SK-N-SH (cell line): Measurements from ENCODE around the gene ROBO4. TPM values are rescaled to one million over a fixed set of nuclear protein-coding genes. Genes with fewer than 3 reads are reported as not detected.

Experiments used
- CTCF ChIA-PET: fragments of 300-600, 350-600 bp; formaldehyde crosslinking; extraction: SDS; loops from one replicate; lab custom pipeline; 2021; lab: Yijun Ruan, JAX
- POLR2A ChIA-PET: fragments of 350-600 bp; sonication (Branson Sonifier 250); formaldehyde crosslinking; extraction: SDS; loops from one replicate; lab custom pipeline; 2020; ENCODE audit warnings: antibody characterized with exemption, inconsistent platforms; lab: Yijun Ruan, JAX
- DNase-seq: peaks from one replicate; pipeline ENCODE4 v3.0.0; 2012
- H2AFZ ChIP-seq: fragments of 200-600 bp; sonication (generic); 2 replicates; pipeline ENCODE4 v1.8.1; 2016; ENCODE audit warnings: antibody characterized with exemption, mild to moderate bottlenecking, low read depth
- H3F3A ChIP-seq: fragments of 200-600 bp; sonication (generic); replicated peaks from 2 replicates; pipeline ENCODE3; 2016; ENCODE audit warnings: antibody characterized with exemption, mild to moderate bottlenecking; ENCODE audit not compliant: insufficient read depth
- H3K27ac ChIP-seq, 2 experiments: fragments of 200-500 bp in 1 of 2; fragments of 200-600 bp in 1 of 2; sonication (Bioruptor generic) in 1 of 2; sonication (generic), shearing (Covaris generic) in 1 of 2; 2 replicates each; pipeline versions ENCODE4 v1.5.1 to v1.6.1; 2014 to 2016; ENCODE audit warnings: low read depth in 2 of 2, inconsistent platforms in 1 of 2, low read length in 1 of 2, mild to moderate bottlenecking in 1 of 2, mixed read lengths in 1 of 2
- H3K27me3 ChIP-seq: fragments of 200-600 bp; sonication (generic), shearing (Covaris generic); 2 replicates; pipeline ENCODE4 v1.6.1; 2016; ENCODE audit warnings: mixed run types; ENCODE audit not compliant: insufficient read depth
- H3K36me3 ChIP-seq, 2 experiments: fragments of 200-500 bp in 1 of 2; fragments of 200-600 bp in 1 of 2; sonication (Bioruptor generic) in 1 of 2; sonication (generic) in 1 of 2; replicated peaks in 1 of 2; 2 replicates each; pipeline versions ENCODE3 to v1.5.1; 2014 to 2016; ENCODE audit warnings: low read length in 1 of 2, mild to moderate bottlenecking in 1 of 2; ENCODE audit not compliant: insufficient read depth in 2 of 2, control insufficient read depth in 1 of 2
- H3K4me1 ChIP-seq, 2 experiments: fragments of 200-500 bp in 1 of 2; fragments of 200-600 bp in 1 of 2; sonication (Bioruptor generic) in 1 of 2; sonication (generic), shearing (Covaris generic) in 1 of 2; 2 replicates each; pipeline versions ENCODE4 v1.5.1 to v1.6.1; 2014 to 2016; ENCODE audit warnings: low read depth in 1 of 2, low read length in 1 of 2, mixed run types in 1 of 2; ENCODE audit not compliant: insufficient read depth in 2 of 2, control insufficient read depth in 1 of 2
- H3K4me2 ChIP-seq: fragments of 200-600 bp; sonication (generic), shearing (Covaris generic); 2 replicates; pipeline ENCODE4 v1.6.1; 2017; ENCODE audit warnings: mixed run types
- H3K4me3 ChIP-seq, 2 experiments: fragments of 200-500 bp in 1 of 2; fragments of 200-600 bp in 1 of 2; sonication (Bioruptor generic) in 1 of 2; sonication (generic), shearing (Covaris generic) in 1 of 2; 2 replicates each; pipeline versions ENCODE4 v1.5.1 to v1.8.1; 2014 to 2016; ENCODE audit warnings: low read depth in 2 of 2, inconsistent platforms in 1 of 2, low read length in 1 of 2, mild to moderate bottlenecking in 1 of 2, mixed read lengths in 1 of 2, moderate library complexity in 1 of 2
- H3K79me2 ChIP-seq: fragments of 200-600 bp; sonication (generic); 2 replicates; pipeline ENCODE4 v1.8.1; 2017; ENCODE audit warnings: mild to moderate bottlenecking; ENCODE audit not compliant: insufficient read depth
- H3K9ac ChIP-seq: fragments of 200-600 bp; sonication (generic); 2 replicates; pipeline ENCODE4 v1.6.1; 2017; ENCODE audit warnings: mixed run types
- H3K9me2 ChIP-seq: fragments of 200-600 bp; sonication (generic); 2 replicates; pipeline ENCODE4 v1.6.1; 2017; ENCODE audit warnings: mixed run types
- H3K9me3 ChIP-seq: fragments of 200-600 bp; sonication (generic); 2 replicates; pipeline ENCODE4 v1.6.1; 2017; ENCODE audit warnings: mixed run types, mild to moderate bottlenecking, moderate library complexity
- H4K20me1 ChIP-seq: fragments of 200-600 bp; sonication (generic); 2 replicates; pipeline ENCODE4 v1.6.1; 2017; ENCODE audit warnings: mild to moderate bottlenecking, mixed run types; ENCODE audit not compliant: insufficient read depth
- ELF1 ChIP-seq: IDR thresholded peaks from 2 replicates; pipeline ENCODE4 v1.4.0; 2012
- FOSL2 ChIP-seq: IDR thresholded peaks from 2 replicates; pipeline ENCODE4 v1.4.0; 2012; ENCODE audit warnings: low read depth, mild to moderate bottlenecking, moderate library complexity, borderline replicate concordance
- FOXM1 ChIP-seq: IDR thresholded peaks from 2 replicates; pipeline ENCODE4 v1.4.0; 2012; ENCODE audit warnings: low read depth, mild to moderate bottlenecking
- GABPA ChIP-seq: IDR thresholded peaks from 2 replicates; pipeline ENCODE4 v1.4.0; 2012; ENCODE audit warnings: low read depth, mild to moderate bottlenecking
- GATA2 ChIP-seq: sonication (generic); formaldehyde crosslinking; IDR thresholded peaks from 2 replicates; pipeline ENCODE4 v1.5.0; 2020; ENCODE audit warnings: mild to moderate bottlenecking, missing genetic modification reagents
- JUND ChIP-seq: IDR thresholded peaks from 2 replicates; pipeline ENCODE4 v1.4.0; 2012
- MEF2A ChIP-seq: IDR thresholded peaks from 2 replicates; pipeline ENCODE4 v1.4.0; 2012; ENCODE audit warnings: low read depth, borderline replicate concordance
- MXI1 ChIP-seq: IDR thresholded peaks from 2 replicates; pipeline ENCODE4 v1.6.1; 2012; ENCODE audit warnings: mild to moderate bottlenecking, low read depth, low read length, improper control_type of control experiment
- NFIC ChIP-seq: IDR thresholded peaks from 2 replicates; pipeline ENCODE4 v1.4.0; 2012; ENCODE audit warnings: borderline replicate concordance
- NRF1 ChIP-seq: IDR thresholded peaks from 2 replicates; pipeline ENCODE4 v1.6.1; 2012; ENCODE audit warnings: low read depth, mild to moderate bottlenecking, low read length
- POLR2AphosphoS5 ChIP-seq: IDR thresholded peaks from 2 replicates; pipeline ENCODE4 v1.6.1; 2012; ENCODE audit warnings: low read depth, low read length
- RAD21 ChIP-seq: IDR thresholded peaks from 2 replicates; pipeline ENCODE4 v1.6.1; 2012; ENCODE audit warnings: mild to moderate bottlenecking, low read length
- RXRA ChIP-seq: IDR thresholded peaks from 2 replicates; pipeline ENCODE4 v1.4.0; 2012; ENCODE audit warnings: low read depth, mild to moderate bottlenecking, borderline replicate concordance
- SIN3A ChIP-seq: IDR thresholded peaks from 2 replicates; pipeline ENCODE4 v1.6.1; 2012; ENCODE audit warnings: low read depth, mild to moderate bottlenecking, low read length, moderate library complexity, borderline replicate concordance
- TAF1 ChIP-seq: IDR thresholded peaks from 2 replicates; pipeline ENCODE4 v1.6.1; 2012; ENCODE audit warnings: low read depth, mild to moderate bottlenecking, low read length, moderate library complexity, borderline replicate concordance
- TCF12 ChIP-seq: IDR thresholded peaks from 2 replicates; pipeline ENCODE4 v1.4.0; 2012
- WGBS: methylation state at CpG from one replicate; pipeline ENCODE4 v1.1.6; 2017; ENCODE audit warnings: low lambda C conversion rate; 5-methylcytosine and 5-hydroxymethylcytosine counted together
- polyA plus RNA-seq, 3 experiments: library from polyadenylated mRNA; depleted of rRNA; stranded (reverse); fragments of >200 nt; gene quantifications; 2 replicates each; pipeline ENCODE4 v1.2.3, GENCODE V29; 2012
- TF ChIP-seq, protein P1 (sequence below): IDR thresholded peaks from 2 replicates; pipeline ENCODE4 v1.6.1; 2012; ENCODE audit warnings: mild to moderate bottlenecking, low read depth, low read length, moderate library complexity
- TF ChIP-seq, protein P2 (sequence below): IDR thresholded peaks from 2 replicates; pipeline ENCODE4 v1.4.0; 2012; ENCODE audit warnings: low read depth

ROBO4 gene
- polyA plus RNA-seq, 1 of the 3 experiments (the other 2 are of a cell fraction): 0.95 TPM

DNA sequence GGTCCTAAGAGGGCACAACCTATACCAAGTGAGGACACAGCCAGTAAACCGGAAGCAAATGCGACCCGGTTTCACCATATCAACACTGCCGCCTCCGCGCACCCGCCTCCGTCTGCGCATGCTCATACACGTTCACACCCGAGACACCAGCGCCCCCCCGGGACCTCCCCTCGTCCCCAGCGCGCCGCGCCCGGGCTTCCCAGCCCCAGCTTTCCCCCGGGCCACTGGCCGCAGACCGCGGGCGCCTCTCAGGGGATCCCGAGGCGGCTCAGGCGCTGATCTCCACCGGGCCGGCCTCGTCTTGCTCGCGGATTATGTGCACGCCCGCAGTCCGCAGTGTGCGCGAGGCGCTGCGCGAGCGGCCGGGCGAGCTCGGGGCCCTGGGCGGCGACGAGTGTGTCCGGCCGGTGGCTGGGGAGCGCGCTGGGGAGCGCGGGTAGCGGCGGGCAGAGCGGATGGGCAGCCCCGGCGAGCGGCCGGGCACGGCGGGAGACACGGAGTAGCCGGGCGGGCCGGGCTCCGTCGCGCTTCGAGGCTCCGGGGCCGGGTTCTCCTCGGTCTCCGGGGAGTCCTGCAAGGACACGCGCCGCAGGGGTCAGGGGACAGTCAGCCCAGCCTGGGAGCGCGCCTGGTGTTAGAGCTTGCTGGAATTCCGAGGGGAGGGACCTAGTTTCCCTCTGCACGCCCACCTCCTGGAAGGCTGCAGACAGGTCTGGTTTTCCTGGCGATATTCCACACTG is 23.4 kb upstream of the ROBO4 start:
- no peaks in the 10 kb centered on the region for H3K9me2 ChIP-seq
- H3F3A ChIP-seq: no peaks in the 10 kb centered on the region
- CTCF ChIA-PET: interaction anchor here (0.5 to 1.2 kb wide), 4 partner anchors 15 to 150 kb away, joined by 3 to 4 read pairs (median 3); partner anchors contain the start of gene HEPACAM
- POLR2A ChIA-PET: interaction anchor here (0.6 to 1.5 kb wide), 2 partner anchors 30 to 45 kb away, joined by 3 to 8 read pairs; no protein-coding TSS in a partner anchor
- WGBS: 20% methylated on average over 10 of the region's 82 CpGs
- peaks cover 0 to 3% of the 10 kb centered on the region in 2 experiments; a peak in 1 of 4 replicates for H3K4me1 ChIP-seq
- peak; percentile 94 for DNase-seq
- no peak overlapping the region for H3K9ac ChIP-seq
- H3K4me3 ChIP-seq: peak overlapping the region; percentile 26 to 42; a peak in 3 of 4 replicates
- H3K36me3 ChIP-seq: no peaks in the 10 kb centered on the region
- H2AFZ ChIP-seq: peak overlapping the region; percentile 88
- H3K9me3 ChIP-seq: no peaks in the 10 kb centered on the region
- H3K27me3 ChIP-seq: no peaks in the 10 kb centered on the region
- TF ChIP-seq GATA2 (CRISPR knock-in tag) (no peak), MEF2A (no peak), NRF1 (peak; percentile 8; the same call in 1 of the 2 replicates), NFIC (no peak), TCF12 (no peak), JUND (no peak), TAF1 (0 out of 2 replicates have a peak, but pooled peaks have one; percentile 13), ELF1 (no peak), FOXM1 (no peak), GABPA (peak; percentile 49), POLR2AphosphoS5 (no peak), SIN3A (no peak), RXRA (no peak), FOSL2 (no peak), RAD21 (no peak), MXI1 (0 out of 2 replicates have a peak, but pooled peaks have one; percentile 20)
- TF ChIP-seq, protein P1, sequence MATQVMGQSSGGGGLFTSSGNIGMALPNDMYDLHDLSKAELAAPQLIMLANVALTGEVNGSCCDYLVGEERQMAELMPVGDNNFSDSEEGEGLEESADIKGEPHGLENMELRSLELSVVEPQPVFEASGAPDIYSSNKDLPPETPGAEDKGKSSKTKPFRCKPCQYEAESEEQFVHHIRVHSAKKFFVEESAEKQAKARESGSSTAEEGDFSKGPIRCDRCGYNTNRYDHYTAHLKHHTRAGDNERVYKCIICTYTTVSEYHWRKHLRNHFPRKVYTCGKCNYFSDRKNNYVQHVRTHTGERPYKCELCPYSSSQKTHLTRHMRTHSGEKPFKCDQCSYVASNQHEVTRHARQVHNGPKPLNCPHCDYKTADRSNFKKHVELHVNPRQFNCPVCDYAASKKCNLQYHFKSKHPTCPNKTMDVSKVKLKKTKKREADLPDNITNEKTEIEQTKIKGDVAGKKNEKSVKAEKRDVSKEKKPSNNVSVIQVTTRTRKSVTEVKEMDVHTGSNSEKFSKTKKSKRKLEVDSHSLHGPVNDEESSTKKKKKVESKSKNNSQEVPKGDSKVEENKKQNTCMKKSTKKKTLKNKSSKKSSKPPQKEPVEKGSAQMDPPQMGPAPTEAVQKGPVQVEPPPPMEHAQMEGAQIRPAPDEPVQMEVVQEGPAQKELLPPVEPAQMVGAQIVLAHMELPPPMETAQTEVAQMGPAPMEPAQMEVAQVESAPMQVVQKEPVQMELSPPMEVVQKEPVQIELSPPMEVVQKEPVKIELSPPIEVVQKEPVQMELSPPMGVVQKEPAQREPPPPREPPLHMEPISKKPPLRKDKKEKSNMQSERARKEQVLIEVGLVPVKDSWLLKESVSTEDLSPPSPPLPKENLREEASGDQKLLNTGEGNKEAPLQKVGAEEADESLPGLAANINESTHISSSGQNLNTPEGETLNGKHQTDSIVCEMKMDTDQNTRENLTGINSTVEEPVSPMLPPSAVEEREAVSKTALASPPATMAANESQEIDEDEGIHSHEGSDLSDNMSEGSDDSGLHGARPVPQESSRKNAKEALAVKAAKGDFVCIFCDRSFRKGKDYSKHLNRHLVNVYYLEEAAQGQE: no peak
- TF ChIP-seq, protein P2, sequence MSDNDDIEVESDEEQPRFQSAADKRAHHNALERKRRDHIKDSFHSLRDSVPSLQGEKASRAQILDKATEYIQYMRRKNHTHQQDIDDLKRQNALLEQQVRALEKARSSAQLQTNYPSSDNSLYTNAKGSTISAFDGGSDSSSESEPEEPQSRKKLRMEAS: peak; percentile 59; the same call in 1 of the 2 replicates
- H3K27ac ChIP-seq: no peak overlapping the region
- H4K20me1 ChIP-seq: no peaks in the 10 kb centered on the region
- H3K4me2 ChIP-seq: peak overlapping the region; percentile 65
- no peaks in the 10 kb centered on the region for H3K79me2 ChIP-seq
